GM21619 (cell line): Measurements from ENCODE around the gene HIGD1C.
"Not testable (repeated sequence)": the region's sequence is repeated elsewhere in the genome, so short reads cannot be mapped to it uniquely, and the experiment has no call there.

Experiments used
- ATAC-seq: cut with Tn5 transposase; IDR thresholded peaks from one replicate; pipeline ENCODE4 v1.9.1; 2021; ENCODE audit not compliant: unreplicated experiment

Gene HIGD1C

GRCh38 chr12:51013441-51013840, 61.1 kb downstream of the HIGD1C start:
- ATAC-seq = no peak

GRCh38 chr12:51014467-51014866, 62.1 kb downstream of the HIGD1C start:
- ATAC-seq = not testable (repeated sequence)

GRCh38 chr12:51017452-51017851, 65.1 kb downstream of the HIGD1C start:
- ATAC-seq = no peak

- no peak for ATAC-seq
Measured at GRCh38 chr12:51018956-51019355, 66.6 kb downstream of the HIGD1C start.

- ATAC-seq = no peak
Measured at GRCh38 chr12:51019927-51020326, 67.6 kb downstream of the HIGD1C start.
